Prostate gland (tissue), 2 donors: ENCODE measurements around the gene CCDC201. TPM values are rescaled to one million over a fixed set of nuclear protein-coding genes. Genes with fewer than 3 reads are reported as not detected.
"Not testable (repeated sequence)": the region's sequence is repeated elsewhere in the genome, so short reads cannot be mapped to it uniquely, and the experiment has no call there.

Experiments used
- DNase-seq: peaks from one replicate; pipeline ENCODE4 v3.0.0-alpha.2; 2019; ENCODE audit warnings: low spot score
- H3K27ac ChIP-seq, 2 donors: fragments of 200-600 bp; sonication (generic); 2 replicates each; pipeline ENCODE4 v1.5.1; 2017 to 2019
- H3K27me3 ChIP-seq: fragments of 200-600 bp; sonication (generic); replicated peaks from 2 replicates; pipeline ENCODE4 v1.5.1; 2019; ENCODE audit not compliant: insufficient read depth
- H3K36me3 ChIP-seq, 2 donors: fragments of 200-600 bp; sonication (generic); 1 replicate in 1 of 2; 2 replicates in 1 of 2; pipeline versions ENCODE4 v1.5.1 to v1.8.1; 2017 to 2019
- H3K4me1 ChIP-seq: fragments of 200-600 bp; sonication (generic); replicated peaks from 2 replicates; pipeline ENCODE4 v1.5.1; 2019
- H3K4me3 ChIP-seq, 2 donors: fragments of 200-600 bp; sonication (generic); 2 replicates each; pipeline ENCODE4 v1.5.1; 2017 to 2019
- H3K9me3 ChIP-seq: fragments of 200-600 bp; sonication (generic); 2 replicates; pipeline ENCODE4 v1.5.1; 2017
- CTCF ChIP-seq, 4 experiments: fragments of 200-600 bp in 2 of 4; fragments of 450-650 bp in 2 of 4; sonication (generic) in 2 of 4; IDR thresholded peaks; 1 replicate in 3 of 4; 2 replicates in 1 of 4; pipeline ENCODE4 v1.5.1; 2016 to 2019; ENCODE audit warnings: antibody characterized with exemption in 4 of 4, mild to moderate bottlenecking in 2 of 4, moderate library complexity in 2 of 4
- POLR2A ChIP-seq: fragments of 450-650 bp; IDR thresholded peaks from one replicate; pipeline ENCODE4 v1.6.1; 2016; ENCODE audit warnings: antibody characterized with exemption, mild to moderate bottlenecking
- POLR2AphosphoS5 ChIP-seq: sonication (generic); formaldehyde crosslinking; IDR thresholded peaks from one replicate; pipeline ENCODE4 v1.6.1; 2017; ENCODE audit warnings: antibody characterized with exemption
- WGBS: methylation state at CpG from one replicate; pipeline ENCODE4 v1.1.5; 2018; 5-methylcytosine and 5-hydroxymethylcytosine counted together
- intact Hi-C: fragments of 100-400 bp; cut with DNase I; formaldehyde crosslinking; loops from one replicate; pipeline ENCODE4 v1.14.2; 2022
- total RNA-seq, 2 donors: library from RNA; depleted of rRNA; stranded (reverse); fragments of >200 nt; gene quantifications; one replicate each; pipeline ENCODE4 v1.1.0, GENCODE V29; 2016

CCDC201 gene
- total RNA-seq, 2 donors from 2014 or later = not detected

GRCh38 chr7:45827731-45828130 is 45.2 kb downstream of the CCDC201 start:
- intact Hi-C loops, H3K27ac ChIP-seq, H3K4me3 ChIP-seq, H3K4me1 ChIP-seq, H3K36me3 ChIP-seq, H3K9me3 ChIP-seq, H3K27me3 ChIP-seq, DNase-seq: not testable (repeated sequence)
- WGBS = 94% methylated on average over 13 of the region's 13 CpGs

- DNase-seq, H3K4me1 ChIP-seq, H3K4me3 ChIP-seq, H3K27me3 ChIP-seq, intact Hi-C loops, H3K9me3 ChIP-seq, H3K27ac ChIP-seq, H3K36me3 ChIP-seq: not testable (repeated sequence)
- 92% methylated on average over 3 of the region's 3 CpGs for WGBS
These were observed 46.3 kb downstream of the CCDC201 start for GRCh38 chr7:45826550-45826949.

- intact Hi-C loops, H3K27ac ChIP-seq, H3K9me3 ChIP-seq, H3K4me3 ChIP-seq, H3K27me3 ChIP-seq, DNase-seq, H3K36me3 ChIP-seq, H3K4me1 ChIP-seq: not testable (repeated sequence)
- WGBS = 94% methylated on average over 12 of the region's 12 CpGs
These were observed 54.1 kb downstream of the CCDC201 start for GRCh38 chr7:45818763-45819162.

GRCh38 chr7:45817913-45818312 is 55.0 kb downstream of the CCDC201 start:
- H3K4me1 ChIP-seq, H3K27ac ChIP-seq, H3K4me3 ChIP-seq, H3K36me3 ChIP-seq, intact Hi-C loops, DNase-seq, H3K27me3 ChIP-seq, H3K9me3 ChIP-seq: not testable (repeated sequence)
- 94% methylated on average over 9 of the region's 12 CpGs for WGBS

- DNase-seq, H3K4me1 ChIP-seq, H3K9me3 ChIP-seq, H3K36me3 ChIP-seq, H3K4me3 ChIP-seq, H3K27me3 ChIP-seq, H3K27ac ChIP-seq, intact Hi-C loops: not testable (repeated sequence)
- WGBS = 98% methylated on average over 8 of the region's 8 CpGs
These were observed 55.9 kb downstream of the CCDC201 start for GRCh38 chr7:45817016-45817415.

GRCh38 chr7:45814216-45815118 is 58.4 kb downstream of the CCDC201 start:
- H3K27ac ChIP-seq, H3K9me3 ChIP-seq, H3K27me3 ChIP-seq, intact Hi-C loops, H3K36me3 ChIP-seq, H3K4me1 ChIP-seq, H3K4me3 ChIP-seq, DNase-seq: not testable (repeated sequence)
- 94% methylated on average over 36 of the region's 37 CpGs for WGBS

- H3K4me3 ChIP-seq, H3K4me1 ChIP-seq, H3K36me3 ChIP-seq, H3K27ac ChIP-seq, H3K27me3 ChIP-seq, H3K9me3 ChIP-seq, DNase-seq, intact Hi-C loops: not testable (repeated sequence)
- WGBS = 93% methylated on average over 18 of the region's 18 CpGs
These were observed 59.1 kb downstream of the CCDC201 start for GRCh38 chr7:45813771-45814170.

GRCh38 chr7:45812946-45813345 is 59.9 kb downstream of the CCDC201 start:
- DNase-seq = no peak

GRCh38 chr7:45811652-45812234 is 61.1 kb downstream of the CCDC201 start:
- H3K36me3 ChIP-seq, DNase-seq, H3K9me3 ChIP-seq, H3K27ac ChIP-seq, H3K4me3 ChIP-seq, H3K27me3 ChIP-seq, H3K4me1 ChIP-seq, intact Hi-C loops: not testable (repeated sequence)
- 88% methylated on average over 26 of the region's 26 CpGs for WGBS

More at GRCh38 chr7:45812946-45813345, 59.9 kb downstream of the CCDC201 start:
- TF ChIP-seq POLR2A (no peak), CTCF (IDR thresholded peaks at IDR 0.05) (no peak), POLR2AphosphoS5 (no peak)
- no peaks in the 10 kb centered on the region for H3K4me1 ChIP-seq
- H3K27me3 ChIP-seq = no peaks in the 10 kb centered on the region
- WGBS = 93% methylated on average over 24 of the region's 24 CpGs
- no peaks in the 10 kb centered on the region for H3K36me3 ChIP-seq
- intact Hi-C loops = no loop called here
- H3K4me3 ChIP-seq = no peak overlapping the region
- no peaks in the 10 kb centered on the region for H3K9me3 ChIP-seq
- H3K27ac ChIP-seq = no peak overlapping the region

GRCh38 chr7:45810451-45811005 is 62.4 kb downstream of the CCDC201 start:
- H3K4me1 ChIP-seq, H3K9me3 ChIP-seq, H3K27me3 ChIP-seq, intact Hi-C loops, H3K4me3 ChIP-seq, DNase-seq, H3K27ac ChIP-seq, H3K36me3 ChIP-seq: not testable (repeated sequence)
- WGBS = 96% methylated on average over 26 of the region's 28 CpGs
